Fibroblast of lung (primary cell): ENCODE measurements around the gene RIPK4. TPM values are rescaled to one million over a fixed set of nuclear protein-coding genes. Genes with fewer than 3 reads are reported as not detected.
"Not testable (repeated sequence)": the region's sequence is repeated elsewhere in the genome, so short reads cannot be mapped to it uniquely, and the experiment has no call there.

ENCODE experiments used
- DNase-seq, 2 donors: peaks; one replicate each; pipeline versions ENCODE4 v3.0.0 to v3.0.0-alpha.2; 2010; ENCODE audit warnings: low read depth in 2 of 2
- H2AFZ ChIP-seq: 2 replicates; pipeline ENCODE4 v1.5.1; 2012; ENCODE audit warnings: low read length, control low read depth, inconsistent platforms
- H3K27ac ChIP-seq: 2 replicates; pipeline ENCODE4 v1.5.1; 2011; ENCODE audit warnings: low read length, control low read depth; ENCODE audit not compliant: insufficient read depth
- H3K27me3 ChIP-seq: 2 replicates; pipeline ENCODE4 v1.5.1; 2011; ENCODE audit warnings: mild to moderate bottlenecking, low read length; ENCODE audit not compliant: control insufficient read depth, insufficient read depth
- H3K36me3 ChIP-seq: 2 replicates; pipeline ENCODE4 v1.5.1; 2011; ENCODE audit warnings: low read length; ENCODE audit not compliant: control insufficient read depth, insufficient read depth
- H3K4me1 ChIP-seq: 2 replicates; pipeline ENCODE4 v1.5.1; 2011; ENCODE audit warnings: low read length; ENCODE audit not compliant: control insufficient read depth, insufficient read depth; ENCODE audit errors: extremely low read depth
- H3K4me2 ChIP-seq: 2 replicates; pipeline ENCODE4 v1.5.1; 2011; ENCODE audit warnings: low read length, control low read depth; ENCODE audit not compliant: insufficient read depth; ENCODE audit errors: extremely low read depth
- H3K4me3 ChIP-seq, 4 experiments: fragments of 200-600 bp in 1 of 4; sonication (generic) in 1 of 4; replicated peaks in 1 of 4; 2 replicates each; pipeline ENCODE4 v1.5.1; 2011 to 2016; ENCODE audit warnings: low read length in 4 of 4, low read depth in 3 of 4, mild to moderate bottlenecking in 3 of 4, control low read depth in 2 of 4, inconsistent platforms in 1 of 4, mixed read lengths in 1 of 4; ENCODE audit not compliant: insufficient read depth in 1 of 4; ENCODE audit errors: control extremely low read depth in 1 of 4
- H3K79me2 ChIP-seq: 2 replicates; pipeline ENCODE4 v1.5.1; 2012; ENCODE audit warnings: mild to moderate bottlenecking, low read length, inconsistent platforms; ENCODE audit not compliant: control insufficient read depth, insufficient read depth
- H3K9ac ChIP-seq: 2 replicates; pipeline ENCODE4 v1.5.1; 2011; ENCODE audit warnings: mild to moderate bottlenecking, low read length, control low read depth; ENCODE audit not compliant: insufficient read depth
- H3K9me3 ChIP-seq: 2 replicates; pipeline ENCODE4 v1.5.1; 2012; ENCODE audit warnings: low read depth, low read length; ENCODE audit not compliant: control insufficient read depth, insufficient read depth
- H4K20me1 ChIP-seq: 2 replicates; pipeline ENCODE4 v1.5.1; 2011; ENCODE audit warnings: low read length; ENCODE audit not compliant: control insufficient read depth, insufficient read depth; ENCODE audit errors: extremely low read depth
- CTCF ChIP-seq, 2 donors: IDR thresholded peaks in 1 of 2; conservative IDR thresholded peaks in 1 of 2; 1 replicate in 1 of 2; 2 replicates in 1 of 2; pipeline ENCODE4 v1.5.1; 2011 to 2012; ENCODE audit warnings: low read length in 2 of 2, control low read depth in 1 of 2, inconsistent platforms in 1 of 2, low read depth in 1 of 2, mild to moderate bottlenecking in 1 of 2
- EZH2 ChIP-seq: IDR thresholded peaks from 2 replicates; pipeline ENCODE4 v1.5.1; 2012; ENCODE audit warnings: low read length, control low read depth, mild to moderate bottlenecking; ENCODE audit errors: missing control alignments
- polyA plus RNA-seq, 2 donors: library from polyadenylated mRNA; depleted of rRNA in 1 of 2; stranded (reverse) in 1 of 2; unstranded in 1 of 2; fragments of >200 nt; gene quantifications; 2 replicates each; pipeline ENCODE4 v1.2.1, GENCODE V29; 2011 to 2012; ENCODE audit warnings: missing spikeins in 1 of 2
- total RNA-seq: library from RNA; depleted of rRNA; stranded (reverse); fragments of >200 nt; gene quantifications from 2 replicates; pipeline ENCODE4 v1.2.1, GENCODE V29; 2014

Gene RIPK4
- total and polyA plus RNA-seq, 2 donors (not counting 1 experiment from before 2014, with no cell fraction given): under 0.01 TPM; not detected in 1

- TF ChIP-seq CTCF (conservative IDR thresholded peaks at IDR 0.05 in 1 of 2, IDR thresholded peaks at IDR 0.05 in 1 of 2; ENCODE audit: low read depth in 1 of 2, low read length in 2 of 2) (no peak), EZH2 (no peak)
- Histone ChIP-seq H3K27me3 (peaks cover 7% of the 10 kb centered on the region), H3K79me2 (no peaks in the 10 kb centered on the region), H4K20me1 (no peaks in the 10 kb centered on the region), H2AFZ (no peak overlapping the region), H3K9ac (no peak overlapping the region), H3K4me2 (no peak overlapping the region), H3K27ac (no peak overlapping the region), H3K9me3 (no peaks in the 10 kb centered on the region), H3K4me1 (peaks cover 7% of the 10 kb centered on the region), H3K36me3 (no peaks in the 10 kb centered on the region), H3K4me3 (no peak overlapping the region)
- no peak for DNase-seq
Observed at GRCh38 chr21:41725421-41726031, 41.3 kb downstream of the RIPK4 start.

- not testable (repeated sequence) for H3K9me3 ChIP-seq, H3K79me2 ChIP-seq, DNase-seq, H3K4me1 ChIP-seq, H3K36me3 ChIP-seq, H4K20me1 ChIP-seq, H3K4me3 ChIP-seq, H3K27me3 ChIP-seq, H2AFZ ChIP-seq, H3K27ac ChIP-seq, H3K9ac ChIP-seq, H3K4me2 ChIP-seq
Observed at GRCh38 chr21:41723835-41724234, 43.0 kb downstream of the RIPK4 start.

GRCh38 chr21:41722052-41723018 lies 44.5 kb downstream of the RIPK4 start:
- Histone ChIP-seq H4K20me1 (no peaks in the 10 kb centered on the region), H3K36me3 (no peaks in the 10 kb centered on the region), H3K4me2 (no peak overlapping the region), H3K27ac (no peak overlapping the region), H3K4me3 (no peak overlapping the region), H3K4me1 (peaks cover 3% of the 10 kb centered on the region), H3K79me2 (no peaks in the 10 kb centered on the region), H3K9ac (no peak overlapping the region), H3K27me3 (peaks cover 5% of the 10 kb centered on the region), H2AFZ (no peak overlapping the region), H3K9me3 (no peaks in the 10 kb centered on the region)
- DNase-seq: no peak
- TF ChIP-seq CTCF (conservative IDR thresholded peaks at IDR 0.05 in 1 of 2, IDR thresholded peaks at IDR 0.05 in 1 of 2; ENCODE audit: low read depth in 1 of 2, low read length in 2 of 2): no peak
- TF ChIP-seq EZH2: no peak
